Upper lobe of left lung (tissue), 6 donors: ENCODE measurements around the gene MAP1S. TPM values are rescaled to one million over a fixed set of nuclear protein-coding genes. Genes with fewer than 3 reads are reported as not detected.

ENCODE experiments used
- ATAC-seq, 2 donors: fragments of 200-7000 bp; cut with Tn5 transposase; one replicate each; pipeline ENCODE4 v1.9.1; 2022; ENCODE audit warnings: mild to moderate bottlenecking in 2 of 2, moderate library complexity in 2 of 2; ENCODE audit not compliant: low FRiP score in 2 of 2
- DNase-seq, 2 donors: peaks; one replicate each; pipeline ENCODE4 v3.0.0-alpha.2; 2019 to 2020
- H3K27ac ChIP-seq, 4 donors: fragments of 200-600 bp; sonication (generic); one replicate each; pipeline ENCODE4 v1.5.1; 2016 to 2019
- H3K27me3 ChIP-seq, 4 donors: fragments of 200-600 bp; sonication (generic); one replicate each; pipeline ENCODE4 v1.5.1; 2017 to 2019
- H3K36me3 ChIP-seq, 4 donors: fragments of 200-600 bp; sonication (generic); one replicate each; pipeline ENCODE4 v1.5.1; 2016 to 2019
- H3K4me1 ChIP-seq, 4 donors: fragments of 200-600 bp; sonication (generic); one replicate each; pipeline ENCODE4 v1.5.1; 2018 to 2019
- H3K4me3 ChIP-seq, 4 donors: fragments of 200-600 bp; sonication (generic); one replicate each; pipeline ENCODE4 v1.5.1; 2017 to 2019; ENCODE audit warnings: mild to moderate bottlenecking in 2 of 4, moderate library complexity in 1 of 4
- H3K9me3 ChIP-seq, 4 donors: fragments of 200-600 bp; sonication (generic); one replicate each; pipeline ENCODE4 v1.5.1; 2018 to 2019
- CTCF ChIP-seq, 6 experiments: fragments of 450-650 bp in 4 of 6; fragments of 200-600 bp in 2 of 6; sonication (generic) in 2 of 6; IDR thresholded peaks; one replicate each; pipeline ENCODE4 v1.5.1; 2016 to 2019; ENCODE audit warnings: antibody characterized with exemption in 6 of 6
- EP300 ChIP-seq, 4 donors: sonication (generic); formaldehyde crosslinking; IDR thresholded peaks; one replicate each; pipeline ENCODE4 v1.5.1; 2017; ENCODE audit warnings: antibody characterized with exemption in 4 of 4, control low read depth in 2 of 4
- POLR2A ChIP-seq, 4 donors: fragments of 450-650 bp; IDR thresholded peaks; one replicate each; pipeline ENCODE4 v1.5.1; 2016 to 2017; ENCODE audit warnings: antibody characterized with exemption in 4 of 4, mild to moderate bottlenecking in 2 of 4
- POLR2AphosphoS5 ChIP-seq, 2 donors: sonication (generic); formaldehyde crosslinking; IDR thresholded peaks; one replicate each; pipeline ENCODE4 v1.5.1; 2017; ENCODE audit warnings: antibody characterized with exemption in 2 of 2
- WGBS, 2 donors: methylation state at CpG; one replicate each; pipeline ENCODE4 v1.1.5; 2017 to 2018; 5-methylcytosine and 5-hydroxymethylcytosine counted together
- total RNA-seq, 6 donors: library from RNA; depleted of rRNA in 4 of 6; stranded (reverse); fragments of >200 nt in 4 of 6; gene quantifications; one replicate each; pipeline versions ENCODE4 v1.1.0 to v1.2.1, GENCODE V29; 2016 to 2021
- donor health status: DM: no; HTN: no; CAD: no; lungs with moderate emphysema.
- donor health status: DM: no; HTN: yes; CAD: no; lungs with severe emphysema.

The MAP1S gene
- total RNA-seq, 6 donors from 2014 or later = 23.6 to 87.9 (median 63.7) TPM

GRCh38 chr19:17686592-17687024, 32.7 kb upstream of the MAP1S start:
- H3K4me3 ChIP-seq = peak overlapping the region in 1 of 4 donors; percentile 1
- peak in 1 of 2 donors; percentile 5 for ATAC-seq
- peaks cover 0 to 28% (median 20%) of the 10 kb centered on the region in 4 donors for H3K27me3 ChIP-seq
- H3K4me1 ChIP-seq = peaks cover 15 to 30% (median 17%) of the 10 kb centered on the region in 4 donors
- 0 to 2% methylated on average over 1 to 7 of the region's 28 CpGs for WGBS, 2 donors
- no peak for TF ChIP-seq POLR2AphosphoS5 (IDR thresholded peaks at IDR 0.05)
- H3K27ac ChIP-seq = no peak overlapping the region
- H3K9me3 ChIP-seq = no peaks in the 10 kb centered on the region
- H3K36me3 ChIP-seq = no peaks in the 10 kb centered on the region
- DNase-seq = peak in 1 of 2 donors; percentile 86

GRCh38 chr19:17687141-17687856, 32.0 kb upstream of the MAP1S start:
- H3K4me1 ChIP-seq = peaks cover 15 to 30% (median 17%) of the 10 kb centered on the region in 4 donors
- no peak for ATAC-seq
- 3 to 6% methylated on average over 19 to 23 of the region's 24 CpGs for WGBS, 2 donors
- H3K36me3 ChIP-seq = no peaks in the 10 kb centered on the region
- H3K9me3 ChIP-seq = no peaks in the 10 kb centered on the region
- H3K27me3 ChIP-seq = peaks cover 0 to 28% (median 20%) of the 10 kb centered on the region in 4 donors
- no peak overlapping the region for H3K27ac ChIP-seq
- no peak for DNase-seq
- TF ChIP-seq POLR2A (IDR thresholded peaks at IDR 0.05) = no peak
- TF ChIP-seq EP300 (IDR thresholded peaks at IDR 0.05) = no peak
- TF ChIP-seq CTCF (IDR thresholded peaks at IDR 0.05) = no peak
- TF ChIP-seq POLR2AphosphoS5 (IDR thresholded peaks at IDR 0.05) = no peak
- no peak overlapping the region for H3K4me3 ChIP-seq

DNA sequence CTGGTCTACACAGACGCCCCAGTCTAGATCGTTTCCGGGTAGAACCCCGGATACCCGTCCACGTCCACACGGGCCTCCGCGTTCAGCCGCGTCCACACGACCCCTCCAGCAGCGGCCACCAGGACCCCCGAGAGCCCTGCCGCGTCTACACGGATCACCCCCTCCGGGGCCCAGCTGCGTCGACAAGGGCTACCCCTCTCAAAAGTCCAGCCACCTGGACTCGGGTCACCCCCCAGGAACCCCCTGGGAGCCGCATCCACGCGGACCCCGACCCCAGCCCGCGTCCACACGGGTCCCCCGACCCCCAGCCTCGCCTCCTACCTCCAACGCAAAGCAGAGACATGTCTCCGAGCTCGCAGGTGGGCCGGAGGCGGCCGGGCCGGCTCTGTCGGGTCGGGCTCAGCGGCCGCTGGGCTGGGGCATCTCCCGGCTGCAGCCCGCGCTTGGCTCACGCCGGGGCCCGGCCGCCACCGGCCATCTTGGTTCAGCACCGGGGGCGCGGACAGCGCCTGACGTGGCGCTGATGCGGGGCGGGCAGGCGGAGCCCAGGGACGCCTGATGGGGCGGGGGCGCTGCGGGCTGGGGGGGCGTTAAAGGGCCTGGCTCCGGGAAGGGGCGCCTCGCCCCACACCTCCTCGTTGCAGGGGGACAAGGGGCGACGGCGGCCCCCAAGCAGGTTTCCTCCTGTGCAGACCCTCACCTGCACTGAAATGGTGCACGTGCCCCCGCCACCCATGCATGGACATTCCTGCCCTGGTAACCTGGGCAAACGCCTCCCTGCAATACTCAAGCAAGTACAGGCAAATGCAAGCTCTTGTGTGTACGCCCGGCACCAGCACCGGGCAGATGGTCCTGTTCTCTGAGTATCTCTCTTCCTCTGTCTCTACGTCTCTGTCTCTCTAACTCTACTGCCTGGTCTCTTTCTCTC, 31.2 kb upstream of the MAP1S start, which contains the start of gene UNC13A:
UNC13A (minus strand) TSS at position 498 of the 928 bp plus-strand sequence; CDS start at position 343, 155 bp downstream.
- H3K27ac ChIP-seq = no peak within 1 kb of the TSS
- ATAC-seq = peak in 1 of 2 donors; percentile 81
- peaks cover 15 to 30% (median 17%) of the 10 kb centered on the region in 4 donors for H3K4me1 ChIP-seq
- TF ChIP-seq POLR2AphosphoS5 (IDR thresholded peaks at IDR 0.05) (no peak), CTCF (IDR thresholded peaks at IDR 0.05) (no peak), EP300 (IDR thresholded peaks at IDR 0.05) (no peak)
- H3K9me3 ChIP-seq = no peaks in the 10 kb centered on the region
- H3K27me3 ChIP-seq = peaks cover 0 to 28% (median 20%) of the 10 kb centered on the region in 4 donors
- 5 to 10% methylated on average over 14 to 26 of the region's 77 CpGs for WGBS, 2 donors
- H3K4me3 ChIP-seq = no peak within 1 kb of the TSS
- no peaks in the 10 kb centered on the region for H3K36me3 ChIP-seq
- peak in 1 of 2 donors; percentile 92 for DNase-seq

- DNase-seq (no peak), ATAC-seq (no peak)
- Histone ChIP-seq H3K9me3 (no peaks in the 10 kb centered on the region), H3K4me1 (peaks cover 15 to 30% (median 17%) of the 10 kb centered on the region in 4 donors), H3K4me3 (no peak overlapping the region), H3K27ac (no peak overlapping the region), H3K36me3 (no peaks in the 10 kb centered on the region), H3K27me3 (peaks cover 0 to 28% (median 20%) of the 10 kb centered on the region in 4 donors)
- 63 to 69% methylated on average over 10 of the region's 10 CpGs for WGBS, 2 donors
- TF ChIP-seq EP300 (IDR thresholded peaks at IDR 0.05) (no peak), CTCF (IDR thresholded peaks at IDR 0.05) (no peak), POLR2A (IDR thresholded peaks at IDR 0.05) (no peak)
Observed at GRCh38 chr19:17688853-17689595, 30.3 kb upstream of the MAP1S start.
